ENCODE results near the gene MPZL1.

DNA sequence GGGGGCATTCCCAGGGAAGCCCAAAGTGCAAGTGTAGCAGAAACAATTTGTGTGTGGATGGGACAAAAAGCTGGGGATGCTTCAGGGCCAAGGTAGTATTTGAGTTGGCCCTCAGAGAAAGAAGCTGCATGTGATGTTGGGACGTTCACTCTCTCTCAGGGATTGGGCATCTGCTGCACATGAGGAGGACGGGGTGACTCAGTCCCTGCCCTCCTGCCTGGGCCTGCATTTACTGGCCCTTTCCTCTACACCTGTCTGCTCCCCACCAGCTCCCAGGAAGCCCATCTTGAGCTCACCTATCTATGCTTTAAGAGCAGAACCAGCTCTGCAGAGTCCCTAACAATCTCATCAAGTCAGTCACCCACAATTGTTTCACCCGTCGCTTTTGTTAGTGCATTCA lies 23.5 kb upstream of the MPZL1 start:
- TF ChIP-seq POLR2A (IDR thresholded peaks at IDR 0.05): no peak
- TF ChIP-seq, protein P1, sequence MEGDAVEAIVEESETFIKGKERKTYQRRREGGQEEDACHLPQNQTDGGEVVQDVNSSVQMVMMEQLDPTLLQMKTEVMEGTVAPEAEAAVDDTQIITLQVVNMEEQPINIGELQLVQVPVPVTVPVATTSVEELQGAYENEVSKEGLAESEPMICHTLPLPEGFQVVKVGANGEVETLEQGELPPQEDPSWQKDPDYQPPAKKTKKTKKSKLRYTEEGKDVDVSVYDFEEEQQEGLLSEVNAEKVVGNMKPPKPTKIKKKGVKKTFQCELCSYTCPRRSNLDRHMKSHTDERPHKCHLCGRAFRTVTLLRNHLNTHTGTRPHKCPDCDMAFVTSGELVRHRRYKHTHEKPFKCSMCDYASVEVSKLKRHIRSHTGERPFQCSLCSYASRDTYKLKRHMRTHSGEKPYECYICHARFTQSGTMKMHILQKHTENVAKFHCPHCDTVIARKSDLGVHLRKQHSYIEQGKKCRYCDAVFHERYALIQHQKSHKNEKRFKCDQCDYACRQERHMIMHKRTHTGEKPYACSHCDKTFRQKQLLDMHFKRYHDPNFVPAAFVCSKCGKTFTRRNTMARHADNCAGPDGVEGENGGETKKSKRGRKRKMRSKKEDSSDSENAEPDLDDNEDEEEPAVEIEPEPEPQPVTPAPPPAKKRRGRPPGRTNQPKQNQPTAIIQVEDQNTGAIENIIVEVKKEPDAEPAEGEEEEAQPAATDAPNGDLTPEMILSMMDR (IDR thresholded peaks at IDR 0.05): no peak
